ENCODE measurements around the gene CADM3. TPM values are rescaled to one million over a fixed set of nuclear protein-coding genes. Genes with fewer than 3 reads are reported as not detected.
A peak's percentile ranks its signal among the peaks of the same experiment; 100 is the strongest.

Gene CADM3, protein sequence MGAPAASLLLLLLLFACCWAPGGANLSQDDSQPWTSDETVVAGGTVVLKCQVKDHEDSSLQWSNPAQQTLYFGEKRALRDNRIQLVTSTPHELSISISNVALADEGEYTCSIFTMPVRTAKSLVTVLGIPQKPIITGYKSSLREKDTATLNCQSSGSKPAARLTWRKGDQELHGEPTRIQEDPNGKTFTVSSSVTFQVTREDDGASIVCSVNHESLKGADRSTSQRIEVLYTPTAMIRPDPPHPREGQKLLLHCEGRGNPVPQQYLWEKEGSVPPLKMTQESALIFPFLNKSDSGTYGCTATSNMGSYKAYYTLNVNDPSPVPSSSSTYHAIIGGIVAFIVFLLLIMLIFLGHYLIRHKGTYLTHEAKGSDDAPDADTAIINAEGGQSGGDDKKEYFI
- total RNA-seq = 1 to 10 TPM; 5.7 to 6.4 TPM
- polyA plus RNA-seq (ENCODE audit: insufficient read depth, low read depth, low replicate concordance) = 13.4 TPM
- long read RNA-seq, donor 1, partial matches to known transcripts = 0 of 2 reads
- long read RNA-seq, donor 1, other reads (novel, unspliced or antisense) = 0 of 2 reads
- long read RNA-seq, donor 2 = 0 reads

GRCh38 chr1:159171254-159171687 is at the start of gene CADM3:
Gene CADM3, plus strand, starts transcription at chr1:159171615. Its CDS starts 151 bp downstream, at chr1:159171766.
- Histone ChIP-seq H3K4me3 (peak within 1 kb of the TSS; percentile 45 to 49), H3K36me3 (ENCODE audit: low read depth, missing control alignments) (no peaks in the 10 kb centered on the region), H3K27me3 (peaks cover 6% of the 10 kb centered on the region), H3K9me3 (no peaks in the 10 kb centered on the region), H3K27ac (no peak within 1 kb of the TSS), H3K4me1 (peaks cover 12% of the 10 kb centered on the region)
- 3 to 10% methylated on average over 3 to 17 of the region's 29 CpGs for WGBS, 2 donors
- intact Hi-C loops (cut with DNase I; ENCODE audit: low total_unique reads) = no loop called here
- DNase-seq = peak; percentile 31
- TF ChIP-seq, protein P1, sequence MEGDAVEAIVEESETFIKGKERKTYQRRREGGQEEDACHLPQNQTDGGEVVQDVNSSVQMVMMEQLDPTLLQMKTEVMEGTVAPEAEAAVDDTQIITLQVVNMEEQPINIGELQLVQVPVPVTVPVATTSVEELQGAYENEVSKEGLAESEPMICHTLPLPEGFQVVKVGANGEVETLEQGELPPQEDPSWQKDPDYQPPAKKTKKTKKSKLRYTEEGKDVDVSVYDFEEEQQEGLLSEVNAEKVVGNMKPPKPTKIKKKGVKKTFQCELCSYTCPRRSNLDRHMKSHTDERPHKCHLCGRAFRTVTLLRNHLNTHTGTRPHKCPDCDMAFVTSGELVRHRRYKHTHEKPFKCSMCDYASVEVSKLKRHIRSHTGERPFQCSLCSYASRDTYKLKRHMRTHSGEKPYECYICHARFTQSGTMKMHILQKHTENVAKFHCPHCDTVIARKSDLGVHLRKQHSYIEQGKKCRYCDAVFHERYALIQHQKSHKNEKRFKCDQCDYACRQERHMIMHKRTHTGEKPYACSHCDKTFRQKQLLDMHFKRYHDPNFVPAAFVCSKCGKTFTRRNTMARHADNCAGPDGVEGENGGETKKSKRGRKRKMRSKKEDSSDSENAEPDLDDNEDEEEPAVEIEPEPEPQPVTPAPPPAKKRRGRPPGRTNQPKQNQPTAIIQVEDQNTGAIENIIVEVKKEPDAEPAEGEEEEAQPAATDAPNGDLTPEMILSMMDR (IDR thresholded peaks at IDR 0.05) = no peak
- no peak for TF ChIP-seq POLR2A (IDR thresholded peaks at IDR 0.05)

GRCh38 chr1:159122005-159122621 is 49.3 kb upstream of the CADM3 start:
- H3K4me1 ChIP-seq = no peaks in the 10 kb centered on the region
- 68 to 70% methylated on average over 2 of the region's 2 CpGs for WGBS, 2 donors

GRCh38 chr1:159123587-159123986 is 47.8 kb upstream of the CADM3 start:
- no peak overlapping the region for H3K27ac ChIP-seq
- no peak for DNase-seq
- WGBS, 2 donors = 89 to 91% methylated on average over 5 of the region's 5 CpGs
- no peaks in the 10 kb centered on the region for H3K4me1 ChIP-seq
- TF ChIP-seq POLR2A (IDR thresholded peaks at IDR 0.05) = no peak
- TF ChIP-seq, protein P1 (IDR thresholded peaks at IDR 0.05) = no peak
- no peaks in the 10 kb centered on the region for H3K9me3 ChIP-seq
- H3K36me3 ChIP-seq (ENCODE audit: low read depth, missing control alignments) = no peaks in the 10 kb centered on the region
- no peak overlapping the region for H3K4me3 ChIP-seq
- H3K27me3 ChIP-seq = no peaks in the 10 kb centered on the region
- intact Hi-C loops (cut with DNase I; ENCODE audit: low total_unique reads) = no loop called here

More at GRCh38 chr1:159122005-159122621, 49.3 kb upstream of the CADM3 start:
- TF ChIP-seq, protein P1 (IDR thresholded peaks at IDR 0.05) = no peak
- TF ChIP-seq POLR2A (IDR thresholded peaks at IDR 0.05) = no peak
- Histone ChIP-seq H3K36me3 (ENCODE audit: low read depth, missing control alignments) (no peaks in the 10 kb centered on the region), H3K9me3 (no peaks in the 10 kb centered on the region), H3K27me3 (no peaks in the 10 kb centered on the region), H3K27ac (no peak overlapping the region), H3K4me3 (no peak overlapping the region)
- DNase-seq = no peak
- intact Hi-C loops (cut with DNase I; ENCODE audit: low total_unique reads) = no loop called here

DNA sequence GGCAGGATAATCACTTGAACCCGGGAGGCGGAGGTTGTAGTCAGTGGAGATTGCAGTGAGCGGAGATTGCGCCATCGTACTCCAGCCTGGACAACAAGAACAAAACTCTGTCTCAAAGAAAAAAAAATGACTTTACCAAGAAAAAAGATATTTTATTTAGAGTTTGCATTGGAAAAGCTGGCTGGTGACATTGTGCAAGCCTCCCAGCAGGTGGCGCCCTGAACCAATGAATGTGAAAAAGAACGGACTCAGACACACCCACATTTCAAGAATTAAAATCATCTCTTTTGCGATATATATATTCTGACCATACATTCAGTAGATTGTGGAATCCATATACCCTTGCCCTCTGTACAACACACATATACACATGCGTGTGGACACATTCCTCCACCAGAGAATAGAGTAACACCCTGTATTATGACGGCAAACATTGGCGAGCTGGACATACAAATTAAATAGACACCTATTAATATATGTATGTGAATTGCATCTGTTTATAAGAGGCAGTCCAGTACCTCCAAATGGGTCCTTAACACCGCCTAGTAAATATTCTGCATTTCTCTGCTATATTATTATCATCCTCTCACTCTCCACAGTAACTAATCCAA is 39.0 kb upstream of the CADM3 start:
- no peak overlapping the region for H3K27ac ChIP-seq
- no peaks in the 10 kb centered on the region for H3K9me3 ChIP-seq
- TF ChIP-seq, protein P1 (IDR thresholded peaks at IDR 0.05) = peak; percentile 44 to 75 (median 70)
- TF ChIP-seq POLR2A (IDR thresholded peaks at IDR 0.05) = no peak
- H3K4me1 ChIP-seq = no peaks in the 10 kb centered on the region
- no peaks in the 10 kb centered on the region for H3K36me3 ChIP-seq (ENCODE audit: low read depth, missing control alignments)
- no peaks in the 10 kb centered on the region for H3K27me3 ChIP-seq
- DNase-seq = peak; percentile 68
- 58 to 62% methylated on average over 12 of the region's 12 CpGs for WGBS, 2 donors
- intact Hi-C loops (cut with DNase I; ENCODE audit: low total_unique reads) = no loop called here
- no peak overlapping the region for H3K4me3 ChIP-seq
